A673 (cell line): Measurements from ENCODE around the gene A3GALT2. TPM values are rescaled to one million over a fixed set of nuclear protein-coding genes. Genes with fewer than 3 reads are reported as not detected.

Experiments used
- BruUV-seq: library from RNA; stranded (reverse); fragments of 400-500 nt; replicated peaks from 2 replicates; lab custom pipeline; 2021; lab: Mats Ljungman, UMichigan
- CTCF ChIA-PET: fragments of 300-600 bp; sonication (Branson Sonifier 250); formaldehyde crosslinking; loops from one replicate; lab custom pipeline; 2022; ENCODE audit warnings: antibody characterized with exemption; lab: Charles Lee
- POLR2A ChIA-PET: fragments of 300-600 bp; sonication (Branson Sonifier 250); formaldehyde crosslinking; loops from one replicate; lab custom pipeline; 2022; ENCODE audit warnings: antibody characterized with exemption; ENCODE audit not compliant: low non-redundant PET; lab: Charles Lee
- DNase-seq: peaks from one replicate; pipeline ENCODE4 v3.0.0-alpha.2; 2015; ENCODE audit warnings: low spot score
- H3K27ac ChIP-seq: fragments of 200-600 bp; sonication (generic); 2 replicates; pipeline ENCODE4 v1.5.1; 2016; ENCODE audit warnings: mixed run types, low read depth, mild to moderate bottlenecking, mixed read lengths, antibody characterized with exemption, low read length; ENCODE audit not compliant: poor library complexity, severe bottlenecking
- H3K27me3 ChIP-seq: fragments of 200-600 bp; sonication (generic); replicated peaks from 2 replicates; pipeline ENCODE4 v1.6.1; 2017; ENCODE audit warnings: mixed run types, low read depth, mild to moderate bottlenecking, mixed read lengths, antibody characterized with exemption, low read length; ENCODE audit not compliant: insufficient read depth, poor library complexity
- H3K36me3 ChIP-seq: fragments of 200-600 bp; sonication (generic); 2 replicates; pipeline ENCODE4 v1.6.1; 2016; ENCODE audit warnings: mixed run types, mild to moderate bottlenecking, mixed read lengths, antibody characterized with exemption, low read length; ENCODE audit not compliant: insufficient read depth, poor library complexity, severe bottlenecking
- H3K4me1 ChIP-seq: fragments of 200-600 bp; sonication (generic); 2 replicates; pipeline ENCODE4 v1.6.1; 2017; ENCODE audit warnings: mixed run types, mild to moderate bottlenecking, mixed read lengths, antibody characterized with exemption, low read length; ENCODE audit not compliant: insufficient read depth, poor library complexity, severe bottlenecking
- H3K4me3 ChIP-seq: fragments of 200-600 bp; sonication (generic); 2 replicates; pipeline ENCODE4 v1.5.1; 2016; ENCODE audit warnings: low read depth, mixed run types, mild to moderate bottlenecking, mixed read lengths, low read length; ENCODE audit not compliant: poor library complexity, severe bottlenecking
- H3K9me3 ChIP-seq: fragments of 200-600 bp; sonication (generic); 2 replicates; pipeline ENCODE4 v1.6.1; 2016; ENCODE audit warnings: mixed run types, low read depth, mild to moderate bottlenecking, mixed read lengths, antibody characterized with exemption, low read length; ENCODE audit not compliant: poor library complexity, severe bottlenecking
- CTCF ChIP-seq: fragments of 300-800, 200-600 bp; sonication (generic); conservative IDR thresholded peaks from 2 replicates; pipeline ENCODE4 v1.5.1; 2017; ENCODE audit warnings: low read depth, mild to moderate bottlenecking, antibody characterized with exemption, low read length, moderate library complexity, mixed read lengths
- EZH2 ChIP-seq: fragments of 200-600 bp; sonication (generic); IDR thresholded peaks from 2 replicates; pipeline ENCODE4 v1.6.1; 2017; ENCODE audit warnings: borderline replicate concordance, low read depth, mild to moderate bottlenecking, mixed read lengths, antibody characterized with exemption, low read length; ENCODE audit not compliant: poor library complexity, severe bottlenecking
- intact Hi-C: fragments of 100-400 bp; cut with micrococcal nuclease; formaldehyde crosslinking; loops from one replicate; pipeline ENCODE4 v1.10.0; 2022; ENCODE audit not compliant: unreplicated experiment
- total RNA-seq: library from RNA; stranded (reverse); gene quantifications from 2 replicates; pipeline ENCODE4 v1.2.3, GENCODE V29; 2021

Gene A3GALT2
- total RNA-seq, 1 experiment from 2014 or later: 0.39 TPM

GRCh38 chr1:33274446-33274845 lies 46.5 kb downstream of the A3GALT2 start:
- no peak for DNase-seq
- TF ChIP-seq CTCF (no peak), EZH2 (no peak)
- Histone ChIP-seq H3K27ac (no peak overlapping the region), H3K4me1 (no peaks in the 10 kb centered on the region), H3K36me3 (peaks cover 14% of the 10 kb centered on the region), H3K4me3 (no peak overlapping the region), H3K27me3 (no peaks in the 10 kb centered on the region), H3K9me3 (no peaks in the 10 kb centered on the region)
- POLR2A ChIA-PET: no interaction called here
- intact Hi-C loops: no loop called here
- CTCF ChIA-PET: no interaction called here
- no TSS peak for BruUV-seq

DNA sequence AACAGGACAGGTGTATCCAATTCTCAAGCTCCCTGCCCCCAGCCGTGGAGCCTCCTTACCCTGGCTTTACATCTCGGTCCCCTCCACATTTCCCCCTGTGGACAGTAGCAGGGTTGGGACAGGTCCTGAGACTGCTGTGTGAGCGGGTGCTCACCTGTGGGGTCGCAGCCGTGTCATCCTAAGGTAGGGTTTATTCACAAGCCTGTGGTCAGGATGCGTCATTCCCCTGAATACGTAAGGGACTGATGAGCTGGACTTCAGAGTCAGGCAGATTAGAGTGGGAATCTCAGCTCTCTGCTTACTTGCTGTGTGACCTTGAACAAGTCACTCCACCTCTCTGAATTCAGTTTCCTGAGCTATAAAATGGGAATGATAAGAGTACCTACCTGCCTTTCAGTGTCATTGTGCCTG lies 46.9 kb downstream of the A3GALT2 start:
- no peak for DNase-seq
- intact Hi-C loops: no loop called here
- H3K9me3 ChIP-seq: no peaks in the 10 kb centered on the region
- ChIA-PET CTCF (no interaction called here), POLR2A (no interaction called here)
- no peaks in the 10 kb centered on the region for H3K4me1 ChIP-seq
- no peak overlapping the region for H3K4me3 ChIP-seq
- H3K27ac ChIP-seq: no peak overlapping the region
- peaks cover 14% of the 10 kb centered on the region for H3K36me3 ChIP-seq
- no TSS peak for BruUV-seq
- no peaks in the 10 kb centered on the region for H3K27me3 ChIP-seq
- TF ChIP-seq CTCF (no peak), EZH2 (no peak)

- intact Hi-C loops: no loop called here
- H3K36me3 ChIP-seq: peaks cover 14% of the 10 kb centered on the region
- no TSS peak for BruUV-seq
- ChIA-PET POLR2A (no interaction called here), CTCF (no interaction called here)
- H3K4me3 ChIP-seq: no peak overlapping the region
- no peak for DNase-seq
- H3K4me1 ChIP-seq: no peaks in the 10 kb centered on the region
- TF ChIP-seq EZH2 (no peak), CTCF (no peak)
- H3K27me3 ChIP-seq: no peaks in the 10 kb centered on the region
- no peak overlapping the region for H3K27ac ChIP-seq
- H3K9me3 ChIP-seq: no peaks in the 10 kb centered on the region
These were observed 47.5 kb downstream of the A3GALT2 start for GRCh38 chr1:33273406-33273805.
